ENCODE measurements around the gene ABCB6. TPM values are rescaled to one million over a fixed set of nuclear protein-coding genes. Genes with fewer than 3 reads are reported as not detected.

The ABCB6 gene
- total RNA-seq, 2 donors from 2014 or later, result 31.9 to 32.1 TPM

- DNase-seq (ENCODE audit: low spot score), result no peak
- intact Hi-C loops (cut with DNase I), result loop anchor here (10.0 kb wide), 1 partner anchor 342 kb away; the partner anchor contains the start of gene ASIC4
- Histone ChIP-seq H3K9me3 (no peaks in the 10 kb centered on the region), H3K27me3 (replicated peaks; ENCODE audit: insufficient read depth) (no peaks in the 10 kb centered on the region), H3K27ac (peak overlapping the region in 1 of 2 donors; percentile 17), H3K36me3 (no peaks in the 10 kb centered on the region), H3K4me3 (no peak overlapping the region), H3K4me1 (replicated peaks) (peaks cover 6% of the 10 kb centered on the region)
- no peak for TF ChIP-seq POLR2AphosphoS5 (IDR thresholded peaks at IDR 0.05)
- no peak for TF ChIP-seq CTCF (IDR thresholded peaks at IDR 0.05)
- no peak for TF ChIP-seq POLR2A (IDR thresholded peaks at IDR 0.05)
- 84% methylated on average over 16 of the region's 16 CpGs for WGBS
These were observed 46.3 kb downstream of the ABCB6 start for GRCh38 chr2:219172231-219173154.

GRCh38 chr2:219171231-219171651 is 47.5 kb downstream of the ABCB6 start:
- H3K4me1 ChIP-seq (replicated peaks), result peaks cover 6% of the 10 kb centered on the region
- TF ChIP-seq POLR2AphosphoS5 (IDR thresholded peaks at IDR 0.05) (peak; percentile 58), CTCF (IDR thresholded peaks at IDR 0.05) (peak; percentile 16 to 68 (median 62)), POLR2A (IDR thresholded peaks at IDR 0.05) (no peak)
- no peak overlapping the region for H3K4me3 ChIP-seq
- no peaks in the 10 kb centered on the region for H3K36me3 ChIP-seq
- 32% methylated on average over 6 of the region's 6 CpGs for WGBS
- intact Hi-C loops (cut with DNase I), result loop anchor here (10.0 kb wide), 1 partner anchor 344 kb away; the partner anchor contains the start of gene ASIC4
- peak overlapping the region; percentile 40 to 42 for H3K27ac ChIP-seq
- DNase-seq (ENCODE audit: low spot score), result peak; percentile 42
- no peaks in the 10 kb centered on the region for H3K9me3 ChIP-seq
- no peaks in the 10 kb centered on the region for H3K27me3 ChIP-seq (replicated peaks; ENCODE audit: insufficient read depth)

GRCh38 chr2:219169930-219170654 is 48.7 kb downstream of the ABCB6 start, which contains the start of gene SLC23A3:
Gene SLC23A3, minus strand, starts transcription at chr2:219170029. Its CDS starts 45 bp downstream, at chr2:219169984.
- 88% methylated on average over 10 of the region's 10 CpGs for WGBS
- no peaks in the 10 kb centered on the region for H3K36me3 ChIP-seq
- TF ChIP-seq POLR2A (IDR thresholded peaks at IDR 0.05), result no peak
- no peak for TF ChIP-seq CTCF (IDR thresholded peaks at IDR 0.05)
- TF ChIP-seq POLR2AphosphoS5 (IDR thresholded peaks at IDR 0.05), result no peak
- no peaks in the 10 kb centered on the region for H3K27me3 ChIP-seq (replicated peaks; ENCODE audit: insufficient read depth)
- no peaks in the 10 kb centered on the region for H3K9me3 ChIP-seq
- DNase-seq (ENCODE audit: low spot score), result no peak
- no peak within 1 kb of the TSS for H3K27ac ChIP-seq
- intact Hi-C loops (cut with DNase I), result loop anchor here (10.0 kb wide), 1 partner anchor 345 kb away; the partner anchor contains the start of gene ASIC4
- no peaks in the 10 kb centered on the region for H3K4me1 ChIP-seq (replicated peaks)
- no peak within 1 kb of the TSS for H3K4me3 ChIP-seq

- H3K27me3 ChIP-seq (replicated peaks; ENCODE audit: insufficient read depth), result no peaks in the 10 kb centered on the region
- intact Hi-C loops (cut with DNase I), result no loop called here
- no peaks in the 10 kb centered on the region for H3K9me3 ChIP-seq
- H3K36me3 ChIP-seq, result no peaks in the 10 kb centered on the region
- TF ChIP-seq POLR2A (IDR thresholded peaks at IDR 0.05), result no peak
- no peak for TF ChIP-seq CTCF (IDR thresholded peaks at IDR 0.05)
- no peak overlapping the region for H3K27ac ChIP-seq
- no peak for DNase-seq (ENCODE audit: low spot score)
- no peaks in the 10 kb centered on the region for H3K4me1 ChIP-seq (replicated peaks)
- H3K4me3 ChIP-seq, result no peak overlapping the region
These were observed 49.8 kb downstream of the ABCB6 start for GRCh38 chr2:219168932-219169331.
